Neural cell (in vitro differentiated cells): ENCODE measurements around the gene SLMAP. TPM values are rescaled to one million over a fixed set of nuclear protein-coding genes. Genes with fewer than 3 reads are reported as not detected.

Source experiments
- H2AFZ ChIP-seq: fragments of 200-600, 300-800 bp; sonication (generic), shearing (Covaris generic); 2 replicates; pipeline ENCODE4 v1.6.0; 2014; ENCODE audit warnings: low read depth, mild to moderate bottlenecking, antibody characterized with exemption, low read length, moderate library complexity
- H3F3A ChIP-seq: fragments of 200-600 bp; shearing (Covaris generic); 2 replicates; pipeline ENCODE4 v1.6.1; 2016; ENCODE audit warnings: mild to moderate bottlenecking, moderate library complexity, mixed read lengths, antibody characterized with exemption, low read length; ENCODE audit not compliant: insufficient read depth, poor library complexity, severe bottlenecking
- H3K27ac ChIP-seq: fragments of 200-600, 300-800 bp; sonication (generic), shearing (Covaris generic); 2 replicates; pipeline ENCODE4 v1.5.1; 2014; ENCODE audit warnings: mild to moderate bottlenecking, low read length, moderate library complexity
- H3K27me3 ChIP-seq: fragments of 300-800, 200-600 bp; sonication (generic), shearing (Covaris generic); 2 replicates; pipeline ENCODE4 v1.6.0; 2014; ENCODE audit warnings: mild to moderate bottlenecking, low read depth, low read length, moderate library complexity; ENCODE audit not compliant: insufficient read depth
- H3K36me3 ChIP-seq: fragments of 300-800, 200-600 bp; sonication (generic), shearing (Covaris generic); 2 replicates; pipeline ENCODE4 v1.5.1; 2014; ENCODE audit warnings: mild to moderate bottlenecking, antibody characterized with exemption, low read length, moderate library complexity; ENCODE audit not compliant: insufficient read depth
- H3K4me2 ChIP-seq: fragments of 300-800, 200-600 bp; sonication (generic), shearing (Covaris generic); 2 replicates; pipeline ENCODE4 v1.6.0; 2014; ENCODE audit warnings: mild to moderate bottlenecking, low read length
- H3K4me3 ChIP-seq: fragments of 300-800, 200-600 bp; sonication (generic), shearing (Covaris generic); 2 replicates; pipeline ENCODE4 v1.5.1; 2014; ENCODE audit warnings: mild to moderate bottlenecking, low read length, moderate library complexity
- H3K79me2 ChIP-seq: fragments of 200-600 bp; shearing (Covaris generic); replicated peaks from 2 replicates; pipeline ENCODE4 v1.6.0; 2014; ENCODE audit warnings: mild to moderate bottlenecking, low read length, moderate library complexity; ENCODE audit not compliant: insufficient read depth
- H3K9ac ChIP-seq: fragments of 300-800, 200-600 bp; sonication (generic), shearing (Covaris generic); 2 replicates; pipeline ENCODE4 v1.6.1; 2016; ENCODE audit warnings: mild to moderate bottlenecking, low read length, mixed read lengths
- H3K9me2 ChIP-seq: fragments of 200-600 bp; shearing (Covaris generic); 2 replicates; pipeline ENCODE4 v1.6.1; 2016; ENCODE audit warnings: mild to moderate bottlenecking, low read length, mixed read lengths; ENCODE audit not compliant: insufficient read depth
- H3K9me3 ChIP-seq: fragments of 200-600, 300-800 bp; sonication (generic), shearing (Covaris generic); 2 replicates; pipeline ENCODE4 v1.6.1; 2016; ENCODE audit warnings: mild to moderate bottlenecking, mixed run types, low read length, moderate library complexity, mixed read lengths
- H4K20me1 ChIP-seq: fragments of 200-600 bp; shearing (Covaris generic); 2 replicates; pipeline ENCODE4 v1.6.1; 2016; ENCODE audit warnings: mild to moderate bottlenecking, mixed run types; ENCODE audit not compliant: insufficient read depth
- CTCF ChIP-seq: fragments of 450-650 bp; IDR thresholded peaks from 2 replicates; pipeline ENCODE4 v1.5.1; 2014; ENCODE audit warnings: antibody characterized with exemption, mild to moderate bottlenecking, moderate library complexity; ENCODE audit not compliant: poor library complexity, severe bottlenecking
- EP300 ChIP-seq: fragments of 450-650 bp; conservative IDR thresholded peaks from 2 replicates; pipeline ENCODE4 v1.6.1; 2014; ENCODE audit warnings: antibody characterized with exemption, mild to moderate bottlenecking, moderate library complexity; ENCODE audit not compliant: poor library complexity, severe bottlenecking
- EZH2 ChIP-seq: fragments of 200-600, 300-800 bp; shearing (Covaris generic), sonication (generic); IDR thresholded peaks from 2 replicates; pipeline ENCODE4 v1.6.1; 2014; ENCODE audit warnings: antibody characterized with exemption, low read length, borderline replicate concordance, mild to moderate bottlenecking; ENCODE audit not compliant: insufficient read depth, poor library complexity, severe bottlenecking
- MXI1 ChIP-seq: fragments of 450-650 bp; conservative IDR thresholded peaks from 2 replicates; pipeline ENCODE4 v1.6.1; 2014; ENCODE audit warnings: antibody characterized with exemption, mild to moderate bottlenecking; ENCODE audit not compliant: poor library complexity, severe bottlenecking
- POLR2AphosphoS5 ChIP-seq: IDR thresholded peaks from 2 replicates; pipeline ENCODE4 v1.6.1; 2012
- RAD21 ChIP-seq: fragments of 450-650 bp; conservative IDR thresholded peaks from 2 replicates; pipeline ENCODE4 v1.6.1; 2014; ENCODE audit warnings: antibody characterized with exemption, mild to moderate bottlenecking, moderate library complexity
- SMC3 ChIP-seq: fragments of 450-650 bp; conservative IDR thresholded peaks from 2 replicates; pipeline ENCODE4 v1.6.1; 2014; ENCODE audit warnings: antibody characterized with exemption, mild to moderate bottlenecking, moderate library complexity; ENCODE audit not compliant: poor library complexity
- TAF1 ChIP-seq: IDR thresholded peaks from 2 replicates; pipeline ENCODE4 v1.6.1; 2012; ENCODE audit warnings: low read depth
- polyA plus RNA-seq: library from polyadenylated mRNA; depleted of rRNA; stranded (reverse); fragments of >200 nt; gene quantifications from 2 replicates; pipeline ENCODE4 v1.2.3, GENCODE V29; 2014
- TF ChIP-seq, protein P1 (sequence below): IDR thresholded peaks from 2 replicates; pipeline ENCODE4 v1.6.1; 2012; ENCODE audit warnings: borderline replicate concordance

The SLMAP gene
- polyA plus RNA-seq, 1 donor from 2014 or later: 42.1 TPM

DNA sequence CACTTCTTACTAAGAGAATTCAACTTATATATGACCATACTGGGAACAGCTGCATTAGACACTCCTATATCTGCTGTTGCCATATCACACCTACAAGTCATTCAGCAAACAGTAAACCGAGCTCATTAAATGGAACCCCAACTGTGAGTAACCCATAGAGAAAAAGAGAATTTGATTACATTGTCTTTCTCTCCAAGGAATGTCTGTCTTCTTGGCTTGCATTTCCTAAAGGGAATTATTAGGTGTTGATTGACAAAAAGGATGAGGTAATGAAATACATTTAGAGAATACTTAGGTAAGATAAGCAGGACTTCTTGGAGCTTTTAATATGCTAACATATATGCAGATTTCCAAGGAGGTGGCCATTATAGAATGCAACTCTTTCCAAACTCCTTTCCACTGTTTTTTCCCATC is 76.8 kb downstream of the SLMAP start:
- H3K4me2 ChIP-seq: no peak overlapping the region
- no peaks in the 10 kb centered on the region for H3K9me2 ChIP-seq
- H3K79me2 ChIP-seq: no peaks in the 10 kb centered on the region
- no peaks in the 10 kb centered on the region for H3K9me3 ChIP-seq
- no peaks in the 10 kb centered on the region for H3F3A ChIP-seq
- H3K36me3 ChIP-seq: no peaks in the 10 kb centered on the region
- H3K27ac ChIP-seq: no peak overlapping the region
- no peaks in the 10 kb centered on the region for H3K27me3 ChIP-seq
- H4K20me1 ChIP-seq: no peaks in the 10 kb centered on the region
- no peak overlapping the region for H3K9ac ChIP-seq
- TF ChIP-seq EZH2: no peak
- TF ChIP-seq MXI1: no peak
- no peak overlapping the region for H2AFZ ChIP-seq
- H3K4me3 ChIP-seq: no peak overlapping the region

DNA sequence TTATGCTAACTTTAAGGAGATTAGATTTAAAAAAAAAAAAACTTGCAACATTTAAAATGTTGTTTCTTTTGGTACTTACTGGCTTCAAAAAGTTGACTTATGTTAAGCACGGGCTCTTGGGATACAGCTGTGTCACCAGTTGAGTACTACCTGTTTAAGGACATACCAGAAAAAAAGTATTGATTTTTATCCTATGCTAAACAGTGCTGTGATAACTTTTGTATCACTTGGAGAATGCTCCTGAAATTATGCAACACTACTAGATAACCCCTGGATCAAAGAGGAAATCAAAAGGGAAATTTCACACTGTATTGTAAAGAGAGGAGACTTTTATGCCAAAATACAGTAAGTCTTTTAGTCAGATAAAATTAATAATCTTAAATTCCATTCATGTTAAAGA is 77.7 kb downstream of the SLMAP start:
- H3K4me3 ChIP-seq: no peak overlapping the region
- no peaks in the 10 kb centered on the region for H3K79me2 ChIP-seq
- no peaks in the 10 kb centered on the region for H3F3A ChIP-seq
- H3K36me3 ChIP-seq: no peaks in the 10 kb centered on the region
- no peak overlapping the region for H3K27ac ChIP-seq
- no peaks in the 10 kb centered on the region for H4K20me1 ChIP-seq
- H3K4me2 ChIP-seq: no peak overlapping the region
- H3K9ac ChIP-seq: no peak overlapping the region
- H3K9me2 ChIP-seq: no peaks in the 10 kb centered on the region
- H3K9me3 ChIP-seq: no peaks in the 10 kb centered on the region
- TF ChIP-seq RAD21 (no peak), EZH2 (no peak), EP300 (no peak), SMC3 (no peak), MXI1 (no peak), CTCF (no peak), TAF1 (no peak), POLR2AphosphoS5 (no peak)
- TF ChIP-seq, protein P1, sequence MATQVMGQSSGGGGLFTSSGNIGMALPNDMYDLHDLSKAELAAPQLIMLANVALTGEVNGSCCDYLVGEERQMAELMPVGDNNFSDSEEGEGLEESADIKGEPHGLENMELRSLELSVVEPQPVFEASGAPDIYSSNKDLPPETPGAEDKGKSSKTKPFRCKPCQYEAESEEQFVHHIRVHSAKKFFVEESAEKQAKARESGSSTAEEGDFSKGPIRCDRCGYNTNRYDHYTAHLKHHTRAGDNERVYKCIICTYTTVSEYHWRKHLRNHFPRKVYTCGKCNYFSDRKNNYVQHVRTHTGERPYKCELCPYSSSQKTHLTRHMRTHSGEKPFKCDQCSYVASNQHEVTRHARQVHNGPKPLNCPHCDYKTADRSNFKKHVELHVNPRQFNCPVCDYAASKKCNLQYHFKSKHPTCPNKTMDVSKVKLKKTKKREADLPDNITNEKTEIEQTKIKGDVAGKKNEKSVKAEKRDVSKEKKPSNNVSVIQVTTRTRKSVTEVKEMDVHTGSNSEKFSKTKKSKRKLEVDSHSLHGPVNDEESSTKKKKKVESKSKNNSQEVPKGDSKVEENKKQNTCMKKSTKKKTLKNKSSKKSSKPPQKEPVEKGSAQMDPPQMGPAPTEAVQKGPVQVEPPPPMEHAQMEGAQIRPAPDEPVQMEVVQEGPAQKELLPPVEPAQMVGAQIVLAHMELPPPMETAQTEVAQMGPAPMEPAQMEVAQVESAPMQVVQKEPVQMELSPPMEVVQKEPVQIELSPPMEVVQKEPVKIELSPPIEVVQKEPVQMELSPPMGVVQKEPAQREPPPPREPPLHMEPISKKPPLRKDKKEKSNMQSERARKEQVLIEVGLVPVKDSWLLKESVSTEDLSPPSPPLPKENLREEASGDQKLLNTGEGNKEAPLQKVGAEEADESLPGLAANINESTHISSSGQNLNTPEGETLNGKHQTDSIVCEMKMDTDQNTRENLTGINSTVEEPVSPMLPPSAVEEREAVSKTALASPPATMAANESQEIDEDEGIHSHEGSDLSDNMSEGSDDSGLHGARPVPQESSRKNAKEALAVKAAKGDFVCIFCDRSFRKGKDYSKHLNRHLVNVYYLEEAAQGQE: no peak
- no peaks in the 10 kb centered on the region for H3K27me3 ChIP-seq
- H2AFZ ChIP-seq: no peak overlapping the region

GRCh38 chr3:57837686-57838085 is 81.6 kb downstream of the SLMAP start:
- Histone ChIP-seq H3K4me3 (no peak overlapping the region), H4K20me1 (no peaks in the 10 kb centered on the region), H3K36me3 (no peaks in the 10 kb centered on the region), H3K4me2 (no peak overlapping the region), H3K9ac (no peak overlapping the region), H2AFZ (no peak overlapping the region), H3F3A (no peaks in the 10 kb centered on the region), H3K9me3 (no peaks in the 10 kb centered on the region), H3K9me2 (no peaks in the 10 kb centered on the region), H3K79me2 (no peaks in the 10 kb centered on the region), H3K27me3 (no peaks in the 10 kb centered on the region), H3K27ac (no peak overlapping the region)
- TF ChIP-seq TAF1 (no peak), SMC3 (no peak), POLR2AphosphoS5 (no peak), MXI1 (no peak), EZH2 (no peak), CTCF (no peak), RAD21 (no peak), EP300 (no peak)
- TF ChIP-seq, protein P1: no peak
